ENCODE results near the gene ARPC1B.

- TF ChIP-seq CTCF (IDR thresholded peaks at IDR 0.05; ENCODE audit: low read length) (no peak), EZH2 (IDR thresholded peaks at IDR 0.05; ENCODE audit: borderline replicate concordance, low read length) (no peak)
These were observed 29.2 kb downstream of the ARPC1B start for GRCh38 chr7:99403764-99404163.

All from OCI-LY1 (cell line).